Breast epithelium (tissue), 3 donors: Measurements from ENCODE around the gene RXFP2.

Experiments used
- POLR2A ChIP-seq: fragments of 450-650 bp; IDR thresholded peaks from one replicate; pipeline ENCODE4 v1.6.1; 2016; ENCODE audit warnings: antibody characterized with exemption, mild to moderate bottlenecking, moderate library complexity
- POLR2AphosphoS5 ChIP-seq, 3 donors: sonication (generic); formaldehyde crosslinking; IDR thresholded peaks; one replicate each; pipeline ENCODE4 v1.6.1; 2017; ENCODE audit warnings: antibody characterized with exemption in 3 of 3
- TF ChIP-seq, protein P1 (sequence below), 3 donors: fragments of 450-650 bp; IDR thresholded peaks; one replicate each; pipeline ENCODE4 v1.5.1; 2016 to 2017; ENCODE audit warnings: antibody characterized with exemption in 3 of 3, mild to moderate bottlenecking in 3 of 3, moderate library complexity in 3 of 3

DNA sequence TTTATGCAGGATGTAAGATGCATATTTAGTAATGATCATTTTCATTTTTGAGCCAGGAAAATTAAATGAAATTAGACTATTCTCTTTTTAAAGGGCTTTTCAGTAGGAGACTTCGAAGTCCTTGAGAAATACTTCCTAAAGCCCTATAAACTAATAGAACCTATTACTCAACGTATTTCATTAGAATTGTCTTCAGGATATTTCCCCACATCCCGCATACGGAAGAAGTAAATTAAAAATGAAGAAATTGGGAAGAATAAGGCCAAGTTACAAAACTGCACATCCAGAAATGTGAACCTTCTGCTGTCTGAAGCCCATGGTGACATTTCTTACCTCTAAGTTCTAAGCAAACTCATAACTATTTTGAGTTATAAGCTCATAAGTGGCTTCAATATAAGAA, 66.5 kb downstream of the RXFP2 start:
- TF ChIP-seq, protein P1, sequence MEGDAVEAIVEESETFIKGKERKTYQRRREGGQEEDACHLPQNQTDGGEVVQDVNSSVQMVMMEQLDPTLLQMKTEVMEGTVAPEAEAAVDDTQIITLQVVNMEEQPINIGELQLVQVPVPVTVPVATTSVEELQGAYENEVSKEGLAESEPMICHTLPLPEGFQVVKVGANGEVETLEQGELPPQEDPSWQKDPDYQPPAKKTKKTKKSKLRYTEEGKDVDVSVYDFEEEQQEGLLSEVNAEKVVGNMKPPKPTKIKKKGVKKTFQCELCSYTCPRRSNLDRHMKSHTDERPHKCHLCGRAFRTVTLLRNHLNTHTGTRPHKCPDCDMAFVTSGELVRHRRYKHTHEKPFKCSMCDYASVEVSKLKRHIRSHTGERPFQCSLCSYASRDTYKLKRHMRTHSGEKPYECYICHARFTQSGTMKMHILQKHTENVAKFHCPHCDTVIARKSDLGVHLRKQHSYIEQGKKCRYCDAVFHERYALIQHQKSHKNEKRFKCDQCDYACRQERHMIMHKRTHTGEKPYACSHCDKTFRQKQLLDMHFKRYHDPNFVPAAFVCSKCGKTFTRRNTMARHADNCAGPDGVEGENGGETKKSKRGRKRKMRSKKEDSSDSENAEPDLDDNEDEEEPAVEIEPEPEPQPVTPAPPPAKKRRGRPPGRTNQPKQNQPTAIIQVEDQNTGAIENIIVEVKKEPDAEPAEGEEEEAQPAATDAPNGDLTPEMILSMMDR (IDR thresholded peaks at IDR 0.05): no peak
- TF ChIP-seq POLR2A (no peak), POLR2AphosphoS5 (IDR thresholded peaks at IDR 0.05) (no peak)
